Measurements from ENCODE around the gene AR.

The AR gene

GRCh38 chrX:67543818-67544217 is at the start of gene AR:
Gene AR, plus strand, starts transcription at chrX:67544021. Its CDS starts 1,126 bp downstream, at chrX:67545147.
- Mint-ChIP-seq H3K4me3 (peak within 1 kb of the TSS; percentile 32), H3K4me1 (ENCODE audit: low read depth) (peaks cover 17% of the 10 kb centered on the region), H3K9me3 (no peaks in the 10 kb centered on the region), H3K27me3 (peaks cover 63% of the 10 kb centered on the region), H3K27ac (no peak within 1 kb of the TSS), H3K36me3 (ENCODE audit: low read depth) (no peaks in the 10 kb centered on the region)
- intact Hi-C loops (cut with micrococcal nuclease): no loop called here

GRCh38 chrX:67500617-67501016 is 43.2 kb upstream of the AR start:
- Mint-ChIP-seq H3K4me3 (no peak overlapping the region), H3K27ac (no peak overlapping the region)
- intact Hi-C loops (cut with micrococcal nuclease): no loop called here

GRCh38 chrX:67503004-67503403 is 40.8 kb upstream of the AR start:
- Mint-ChIP-seq H3K27ac (no peak overlapping the region), H3K4me1 (ENCODE audit: low read depth) (no peaks in the 10 kb centered on the region), H3K9me3 (peaks cover 12% of the 10 kb centered on the region), H3K4me3 (no peak overlapping the region), H3K27me3 (no peaks in the 10 kb centered on the region), H3K36me3 (ENCODE audit: low read depth) (no peaks in the 10 kb centered on the region)
- intact Hi-C loops (cut with micrococcal nuclease): no loop called here

More at GRCh38 chrX:67500617-67501016, 43.2 kb upstream of the AR start:
- Mint-ChIP-seq H3K4me1 (ENCODE audit: low read depth) (no peaks in the 10 kb centered on the region), H3K27me3 (no peaks in the 10 kb centered on the region), H3K9me3 (peaks cover 5% of the 10 kb centered on the region), H3K36me3 (ENCODE audit: low read depth) (no peaks in the 10 kb centered on the region)

GRCh38 chrX:67503453-67503852 is 40.4 kb upstream of the AR start:
- Mint-ChIP-seq H3K36me3 (ENCODE audit: low read depth) (no peaks in the 10 kb centered on the region), H3K27me3 (no peaks in the 10 kb centered on the region), H3K9me3 (peaks cover 9% of the 10 kb centered on the region), H3K27ac (no peak overlapping the region), H3K4me3 (no peak overlapping the region), H3K4me1 (ENCODE audit: low read depth) (no peaks in the 10 kb centered on the region)
- intact Hi-C loops (cut with micrococcal nuclease): no loop called here

- H3K27me3 Mint-ChIP-seq: no peaks in the 10 kb centered on the region
- no peak overlapping the region for H3K4me3 Mint-ChIP-seq
- H3K4me1 Mint-ChIP-seq (ENCODE audit: low read depth): no peaks in the 10 kb centered on the region
- no peak overlapping the region for H3K27ac Mint-ChIP-seq
- H3K9me3 Mint-ChIP-seq: no peaks in the 10 kb centered on the region
- no peaks in the 10 kb centered on the region for H3K36me3 Mint-ChIP-seq (ENCODE audit: low read depth)
- intact Hi-C loops (cut with micrococcal nuclease): no loop called here
Observed at GRCh38 chrX:67520671-67521070, 23.1 kb upstream of the AR start.

- Mint-ChIP-seq H3K4me3 (no peak overlapping the region), H3K27ac (no peak overlapping the region), H3K36me3 (ENCODE audit: low read depth) (no peaks in the 10 kb centered on the region), H3K4me1 (ENCODE audit: low read depth) (no peaks in the 10 kb centered on the region), H3K9me3 (no peaks in the 10 kb centered on the region), H3K27me3 (no peaks in the 10 kb centered on the region)
- intact Hi-C loops (cut with micrococcal nuclease): no loop called here
Observed at GRCh38 chrX:67523002-67523681, 20.7 kb upstream of the AR start.

GRCh38 chrX:67523932-67524331 is 19.9 kb upstream of the AR start:
- Mint-ChIP-seq H3K4me1 (ENCODE audit: low read depth) (no peaks in the 10 kb centered on the region), H3K27me3 (no peaks in the 10 kb centered on the region), H3K4me3 (no peak overlapping the region), H3K36me3 (ENCODE audit: low read depth) (no peaks in the 10 kb centered on the region), H3K9me3 (no peaks in the 10 kb centered on the region), H3K27ac (no peak overlapping the region)
- intact Hi-C loops (cut with micrococcal nuclease): no loop called here

- Mint-ChIP-seq H3K4me3 (no peak overlapping the region), H3K9me3 (no peaks in the 10 kb centered on the region), H3K27me3 (no peaks in the 10 kb centered on the region), H3K4me1 (ENCODE audit: low read depth) (no peaks in the 10 kb centered on the region), H3K36me3 (ENCODE audit: low read depth) (no peaks in the 10 kb centered on the region), H3K27ac (no peak overlapping the region)
- intact Hi-C loops (cut with micrococcal nuclease): no loop called here
Observed at GRCh38 chrX:67524428-67524827, 19.4 kb upstream of the AR start.

GRCh38 chrX:67524950-67525691 is 18.7 kb upstream of the AR start:
- Mint-ChIP-seq H3K4me3 (no peak overlapping the region), H3K4me1 (ENCODE audit: low read depth) (no peaks in the 10 kb centered on the region), H3K27me3 (no peaks in the 10 kb centered on the region), H3K9me3 (no peaks in the 10 kb centered on the region), H3K27ac (no peak overlapping the region), H3K36me3 (ENCODE audit: low read depth) (no peaks in the 10 kb centered on the region)
- intact Hi-C loops (cut with micrococcal nuclease): no loop called here

GRCh38 chrX:67536564-67536963 is 7.3 kb upstream of the AR start:
- H3K4me1 Mint-ChIP-seq (ENCODE audit: low read depth): no peaks in the 10 kb centered on the region
- H3K27me3 Mint-ChIP-seq: peaks cover 6% of the 10 kb centered on the region
- no peak overlapping the region for H3K4me3 Mint-ChIP-seq
- no peaks in the 10 kb centered on the region for H3K36me3 Mint-ChIP-seq (ENCODE audit: low read depth)
- no peaks in the 10 kb centered on the region for H3K9me3 Mint-ChIP-seq
- intact Hi-C loops (cut with micrococcal nuclease): no loop called here
- no peak overlapping the region for H3K27ac Mint-ChIP-seq

- Mint-ChIP-seq H3K4me3 (no peak overlapping the region), H3K9me3 (no peaks in the 10 kb centered on the region), H3K27ac (no peak overlapping the region), H3K27me3 (peaks cover 19% of the 10 kb centered on the region), H3K4me1 (ENCODE audit: low read depth) (no peaks in the 10 kb centered on the region), H3K36me3 (ENCODE audit: low read depth) (no peaks in the 10 kb centered on the region)
- intact Hi-C loops (cut with micrococcal nuclease): no loop called here
Observed at GRCh38 chrX:67538383-67538782, 5.4 kb upstream of the AR start.

- no peaks in the 10 kb centered on the region for H3K36me3 Mint-ChIP-seq (ENCODE audit: low read depth)
- peaks cover 17% of the 10 kb centered on the region for H3K4me1 Mint-ChIP-seq (ENCODE audit: low read depth)
- H3K27me3 Mint-ChIP-seq: peaks cover 63% of the 10 kb centered on the region
- H3K27ac Mint-ChIP-seq: no peak overlapping the region
- H3K4me3 Mint-ChIP-seq: no peak overlapping the region
- no peaks in the 10 kb centered on the region for H3K9me3 Mint-ChIP-seq
- intact Hi-C loops (cut with micrococcal nuclease): no loop called here
Observed at GRCh38 chrX:67544281-67545035, 637 bp downstream of the AR start.

- H3K4me1 Mint-ChIP-seq (ENCODE audit: low read depth): peaks cover 17% of the 10 kb centered on the region
Observed at GRCh38 chrX:67545036-67545821, 1.4 kb downstream of the AR start.

More at GRCh38 chrX:67545036-67545821, 1.4 kb downstream of the AR start:
- H3K9me3 Mint-ChIP-seq: no peaks in the 10 kb centered on the region
- H3K36me3 Mint-ChIP-seq (ENCODE audit: low read depth): no peaks in the 10 kb centered on the region
- peaks cover 68% of the 10 kb centered on the region for H3K27me3 Mint-ChIP-seq
- H3K4me3 Mint-ChIP-seq: no peak overlapping the region
- no peak overlapping the region for H3K27ac Mint-ChIP-seq
- intact Hi-C loops (cut with micrococcal nuclease): no loop called here
